ENCODE measurements around the gene PRKAA1.
"Not testable (repeated sequence)": the region's sequence is repeated elsewhere in the genome, so short reads cannot be mapped to it uniquely, and the experiment has no call there.

PRKAA1 gene

DNA sequence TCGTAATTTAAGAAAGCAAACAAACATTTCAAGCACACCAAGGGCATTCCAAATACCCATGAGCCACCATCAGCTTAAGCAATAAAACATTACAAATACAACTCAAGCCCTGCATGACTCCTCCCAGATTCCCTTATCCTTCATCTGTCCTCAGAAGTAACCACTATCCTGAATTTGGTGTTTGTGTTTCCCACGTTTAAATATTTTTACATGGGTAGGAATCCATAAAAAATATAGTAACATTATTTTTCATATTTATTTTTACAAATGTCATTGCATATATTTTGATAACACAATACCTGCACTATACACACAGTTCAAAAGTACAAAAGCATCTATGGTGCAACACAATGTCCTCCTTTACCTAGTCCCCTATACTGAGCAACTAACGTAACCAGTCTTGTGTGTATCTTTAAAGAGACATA lies 6.4 kb downstream of the PRKAA1 start:
- DNase-seq (ENCODE audit: low read depth, low spot score): no peak
- TF ChIP-seq, protein P1, sequence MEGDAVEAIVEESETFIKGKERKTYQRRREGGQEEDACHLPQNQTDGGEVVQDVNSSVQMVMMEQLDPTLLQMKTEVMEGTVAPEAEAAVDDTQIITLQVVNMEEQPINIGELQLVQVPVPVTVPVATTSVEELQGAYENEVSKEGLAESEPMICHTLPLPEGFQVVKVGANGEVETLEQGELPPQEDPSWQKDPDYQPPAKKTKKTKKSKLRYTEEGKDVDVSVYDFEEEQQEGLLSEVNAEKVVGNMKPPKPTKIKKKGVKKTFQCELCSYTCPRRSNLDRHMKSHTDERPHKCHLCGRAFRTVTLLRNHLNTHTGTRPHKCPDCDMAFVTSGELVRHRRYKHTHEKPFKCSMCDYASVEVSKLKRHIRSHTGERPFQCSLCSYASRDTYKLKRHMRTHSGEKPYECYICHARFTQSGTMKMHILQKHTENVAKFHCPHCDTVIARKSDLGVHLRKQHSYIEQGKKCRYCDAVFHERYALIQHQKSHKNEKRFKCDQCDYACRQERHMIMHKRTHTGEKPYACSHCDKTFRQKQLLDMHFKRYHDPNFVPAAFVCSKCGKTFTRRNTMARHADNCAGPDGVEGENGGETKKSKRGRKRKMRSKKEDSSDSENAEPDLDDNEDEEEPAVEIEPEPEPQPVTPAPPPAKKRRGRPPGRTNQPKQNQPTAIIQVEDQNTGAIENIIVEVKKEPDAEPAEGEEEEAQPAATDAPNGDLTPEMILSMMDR (IDR thresholded peaks at IDR 0.05; ENCODE audit: insufficient read depth, low read length, missing control alignments): no peak
- no peak overlapping the region for H3K4me3 ChIP-seq (ENCODE audit: low read depth, low read length)
- POLR2A ChIA-PET: no interaction called here
- CTCF ChIA-PET: interaction anchor here (0.9 kb wide), 1 partner anchor 34 kb away, joined by 3 read pairs; no protein-coding TSS in a partner anchor

DNA sequence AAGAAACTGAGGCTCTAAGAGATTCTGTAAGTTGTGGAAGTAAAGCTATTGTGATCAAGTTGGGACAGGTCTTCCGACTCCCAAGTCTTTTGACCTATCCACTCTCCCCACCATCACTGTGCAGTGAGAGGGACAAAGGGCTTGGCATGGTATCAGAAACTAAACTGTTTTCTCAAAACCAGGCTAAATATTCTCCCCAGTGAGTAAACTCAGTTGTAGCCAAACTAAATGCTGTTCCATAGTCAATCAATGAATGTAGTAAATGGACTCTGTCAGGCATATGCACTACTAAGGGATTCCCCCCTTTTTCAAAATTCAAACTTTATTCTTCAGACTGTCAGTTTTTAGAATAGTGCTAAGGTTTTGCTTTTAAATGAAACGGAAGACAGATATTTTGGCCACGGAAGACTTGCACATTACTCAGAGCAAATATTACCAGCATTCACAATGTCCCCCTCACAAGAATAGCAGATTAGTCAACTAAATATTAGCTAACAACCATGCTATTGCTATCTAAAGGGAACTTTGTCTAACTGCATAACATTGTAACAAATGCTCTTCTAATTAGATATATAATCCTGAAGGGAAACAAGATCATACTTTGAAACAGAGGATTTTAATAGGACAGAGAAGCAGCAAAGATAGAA lies 7.1 kb downstream of the PRKAA1 start:
- no peak overlapping the region for H3K4me3 ChIP-seq (ENCODE audit: low read depth, low read length)
- POLR2A ChIA-PET: no interaction called here
- DNase-seq (ENCODE audit: low read depth, low spot score): no peak
- TF ChIP-seq, protein P1 (IDR thresholded peaks at IDR 0.05; ENCODE audit: insufficient read depth, low read length, missing control alignments): no peak
- CTCF ChIA-PET: interaction anchor here (0.9 kb wide), 1 partner anchor 35 kb away, joined by 3 read pairs; no protein-coding TSS in a partner anchor

DNA sequence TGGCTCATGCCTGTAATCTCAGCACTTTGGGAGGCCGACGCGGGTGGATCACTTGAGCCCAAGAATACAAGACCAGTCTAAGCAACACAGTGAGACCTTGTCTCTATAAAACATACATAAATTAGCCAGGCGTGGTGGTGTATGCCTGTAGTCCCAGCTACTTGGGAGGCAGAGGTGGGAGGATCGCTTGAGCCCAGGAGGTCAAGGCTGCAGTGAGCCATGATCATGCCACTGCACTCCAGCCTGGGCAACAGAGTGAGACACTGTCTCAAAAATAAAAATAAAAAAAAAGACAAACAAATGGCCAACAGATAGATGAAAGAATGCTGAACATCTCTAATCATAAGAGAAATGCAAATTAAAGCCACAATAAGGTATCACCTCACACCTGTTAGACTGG lies 9.2 kb downstream of the PRKAA1 start:
- CTCF ChIA-PET: interaction anchor here (1.4 to 1.8 kb wide), 2 partner anchors 11 to 16 kb away, joined by 5 read pairs; no protein-coding TSS in a partner anchor

DNA sequence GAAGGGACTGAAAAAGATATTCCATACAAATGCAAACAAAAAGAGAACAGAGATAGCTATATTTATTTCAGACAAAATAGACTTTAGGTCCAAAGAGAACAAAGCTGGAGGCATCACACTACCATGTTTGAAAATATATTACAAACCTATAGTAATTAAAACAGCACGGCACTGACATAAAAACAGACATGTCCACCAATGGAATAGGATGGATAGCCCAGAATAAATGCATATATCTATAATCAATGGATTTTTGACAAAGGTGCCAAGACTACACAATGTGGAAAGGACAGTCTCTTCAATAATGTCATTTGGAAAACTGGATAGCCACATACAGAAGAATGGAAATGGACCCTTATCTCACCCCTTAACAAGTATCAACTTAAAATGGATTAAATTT lies 10.2 kb downstream of the PRKAA1 start:
- H3K4me3 ChIP-seq (ENCODE audit: low read depth, low read length): no peak overlapping the region
- TF ChIP-seq, protein P1 (IDR thresholded peaks at IDR 0.05; ENCODE audit: insufficient read depth, low read length, missing control alignments): no peak
- DNase-seq (ENCODE audit: low read depth, low spot score): no peak
- ChIA-PET POLR2A (interaction anchor here (0.6 kb wide), 1 partner anchor 9 kb away, joined by 3 read pairs; no protein-coding TSS in a partner anchor), CTCF (interaction anchor here (1.4 to 1.8 kb wide), 4 partner anchors 10 to 33 kb away, joined by 4 to 5 read pairs (median 4); no protein-coding TSS in a partner anchor)

More for the DNA sequence above, 9.2 kb downstream of the PRKAA1 start:
- DNase-seq (ENCODE audit: low read depth, low spot score); H3K4me3 ChIP-seq (ENCODE audit: low read depth, low read length); POLR2A ChIA-PET: not testable (repeated sequence)

DNA sequence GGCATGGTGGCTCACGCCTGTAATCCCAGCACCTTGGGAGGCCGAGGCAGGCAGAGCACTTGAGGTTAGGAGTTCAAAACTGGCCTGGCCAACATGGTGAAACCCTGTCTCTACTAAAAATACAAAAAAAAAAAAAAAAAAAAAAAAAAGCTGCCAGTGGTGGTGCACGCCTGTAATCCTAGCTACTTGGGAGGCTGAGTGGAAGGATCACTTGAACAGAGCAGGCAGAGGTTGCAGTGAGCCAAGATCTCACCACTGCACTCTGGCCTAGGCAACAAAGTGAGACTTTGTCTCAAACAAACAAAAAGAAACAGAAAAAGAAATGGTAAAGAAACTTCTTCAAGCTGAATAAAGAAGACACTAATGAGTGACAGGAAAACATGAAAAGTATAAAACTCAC lies 11.5 kb downstream of the PRKAA1 start:
- DNase-seq (ENCODE audit: low read depth, low spot score); H3K4me3 ChIP-seq (ENCODE audit: low read depth, low read length); POLR2A ChIA-PET: not testable (repeated sequence)
- CTCF ChIA-PET: interaction anchor here (0.9 to 1.7 kb wide), 3 partner anchors 13 to 32 kb away, joined by 3 to 4 read pairs (median 4); no protein-coding TSS in a partner anchor

DNA sequence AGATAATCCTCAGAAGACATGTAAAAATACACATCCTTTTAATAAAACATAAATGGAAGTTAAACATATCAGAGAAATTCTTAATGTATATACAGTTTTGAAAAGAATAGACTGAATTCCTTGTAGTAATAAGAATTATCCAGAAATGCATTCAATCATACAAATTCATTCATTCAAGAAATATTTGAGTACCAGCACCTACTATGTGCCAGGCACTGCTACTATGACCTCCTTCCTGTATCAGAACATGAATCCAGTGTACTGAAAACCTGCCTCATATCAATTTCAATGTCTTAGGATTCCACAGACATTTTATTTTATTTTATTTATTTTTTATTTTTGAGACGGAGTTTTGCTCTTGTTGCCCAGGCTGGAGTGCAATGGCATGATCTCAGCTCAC lies 13.3 kb downstream of the PRKAA1 start:
- no peak overlapping the region for H3K4me3 ChIP-seq (ENCODE audit: low read depth, low read length)
- DNase-seq (ENCODE audit: low read depth, low spot score): no peak
- ChIA-PET CTCF (interaction anchor here (1.0 kb wide), 1 partner anchor 12 kb away, joined by 4 read pairs; the partner anchor contains the start of gene PRKAA1), POLR2A (no interaction called here)
- TF ChIP-seq, protein P1 (IDR thresholded peaks at IDR 0.05; ENCODE audit: insufficient read depth, low read length, missing control alignments): no peak

DNA sequence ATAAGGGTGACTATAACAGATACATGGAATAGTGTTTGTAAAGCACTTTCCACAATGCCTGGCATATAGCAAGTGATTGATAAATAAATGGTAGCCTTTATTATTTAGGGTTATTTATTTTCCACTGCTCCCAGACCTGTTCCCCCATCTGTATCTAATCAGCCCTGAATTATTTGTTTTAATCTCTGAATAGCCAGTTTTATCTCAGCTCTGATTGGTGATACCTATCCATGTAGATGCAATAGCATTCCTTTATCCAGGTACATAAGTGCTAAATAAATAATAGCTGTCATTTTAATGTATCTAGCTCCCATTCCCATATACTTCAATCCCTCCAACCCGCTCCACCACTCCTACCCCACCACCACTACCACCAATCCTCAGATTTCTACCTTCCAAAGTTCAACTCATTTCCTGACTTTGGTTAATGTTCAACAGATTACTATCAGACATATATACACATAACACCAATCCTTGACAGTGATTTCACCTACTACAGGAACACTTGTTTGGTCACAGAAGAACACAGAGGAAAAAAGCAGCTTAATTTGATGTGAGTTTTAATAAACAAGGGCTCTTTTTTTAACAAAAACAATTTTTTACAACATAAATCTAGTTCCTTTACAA lies 14.0 kb downstream of the PRKAA1 start:
- CTCF ChIA-PET: interaction anchor here (1.0 kb wide), 1 partner anchor 13 kb away, joined by 4 read pairs; the partner anchor contains the start of gene PRKAA1
- POLR2A ChIA-PET: no interaction called here
- no peak for DNase-seq (ENCODE audit: low read depth, low spot score)
- no peak overlapping the region for H3K4me3 ChIP-seq (ENCODE audit: low read depth, low read length)
- TF ChIP-seq, protein P1 (IDR thresholded peaks at IDR 0.05; ENCODE audit: insufficient read depth, low read length, missing control alignments): no peak

Data from AG04449 (cell line).